WTC11 (cell line): ENCODE measurements around the gene PHLDB3. TPM values are rescaled to one million over a fixed set of nuclear protein-coding genes. Genes with fewer than 3 reads are reported as not detected.
A peak's percentile ranks its signal among the peaks of the same experiment; 100 is the strongest.
"Not testable (repeated sequence)": the region's sequence is repeated elsewhere in the genome, so short reads cannot be mapped to it uniquely, and the experiment has no call there.

Experiments
- ATAC-seq: fragments of 200-7000 bp; cut with Tn5 transposase; 2 replicates; pipeline ENCODE4 v1.10.0; 2021; ENCODE audit warnings: mild to moderate bottlenecking, moderate library complexity
- CTCF ChIA-PET: fragments of 300-600 bp; sonication (Branson Sonifier 250); formaldehyde crosslinking; loops from one replicate; lab custom pipeline; 2021; ENCODE audit warnings: antibody characterized with exemption; lab: Charles Lee
- POLR2A ChIA-PET: fragments of 350-600 bp; sonication (Branson Sonifier 250); formaldehyde crosslinking; loops from one replicate; lab custom pipeline; 2021; ENCODE audit warnings: antibody characterized with exemption; lab: Charles Lee
- DNase-seq: peaks from one replicate; pipeline ENCODE4 v3.0.0; 2021; ENCODE audit warnings: low spot score
- H3K27ac Mint-ChIP-seq: 2 replicates; pipeline ENCODE4 v1.8.0; 2021; ENCODE audit warnings: mixed read lengths
- H3K27me3 Mint-ChIP-seq: 2 replicates; pipeline ENCODE4 v1.8.0; 2021; ENCODE audit warnings: low read depth, mild to moderate bottlenecking, moderate library complexity, mixed read lengths
- H3K36me3 Mint-ChIP-seq: 2 replicates; pipeline ENCODE4 v1.8.0; 2021; ENCODE audit warnings: mixed read lengths
- H3K4me1 Mint-ChIP-seq: 2 replicates; pipeline ENCODE4 v1.8.0; 2022; ENCODE audit warnings: mixed read lengths
- H3K4me3 Mint-ChIP-seq: 2 replicates; pipeline ENCODE4 v1.8.0; 2021; ENCODE audit warnings: mild to moderate bottlenecking, moderate library complexity, mixed read lengths
- H3K9me3 Mint-ChIP-seq: 2 replicates; pipeline ENCODE4 v1.8.0; 2021; ENCODE audit warnings: mixed read lengths
- FOXK1 ChIP-seq: sonication (generic); formaldehyde crosslinking; IDR thresholded peaks from 2 replicates; pipeline ENCODE4 v1.8.0; 2022; ENCODE audit warnings: mild to moderate bottlenecking, moderate library complexity, missing genetic modification reagents
- FOXP1 ChIP-seq: sonication (generic); formaldehyde crosslinking; IDR thresholded peaks from 2 replicates; pipeline ENCODE4 v1.8.0; 2022; ENCODE audit warnings: missing genetic modification reagents, mild to moderate bottlenecking, moderate library complexity, borderline replicate concordance
- GABPB1 ChIP-seq: sonication (generic); formaldehyde crosslinking; IDR thresholded peaks from 2 replicates; pipeline ENCODE4 v1.8.1; 2023; ENCODE audit warnings: mild to moderate bottlenecking, missing genetic modification reagents
- GRHL2 ChIP-seq: fragments of 250-450 bp; sonication (Bioruptor Pico); IDR thresholded peaks from 2 replicates; pipeline ENCODE4 v1.8.0; 2022; ENCODE audit warnings: mild to moderate bottlenecking, moderate library complexity; ENCODE audit not compliant: insufficient replicate concordance, severe bottlenecking
- JAZF1 ChIP-seq: fragments of 250-450 bp; sonication (Bioruptor Pico); IDR thresholded peaks from 2 replicates; pipeline ENCODE4 v1.9.0; 2021; ENCODE audit warnings: moderate library complexity, mild to moderate bottlenecking, inconsistent platforms
- NFATC4 ChIP-seq: fragments of 250-450 bp; sonication (Bioruptor Pico); IDR thresholded peaks from 2 replicates; pipeline ENCODE4 v1.9.0; 2021; ENCODE audit warnings: mild to moderate bottlenecking
- SP1 ChIP-seq: sonication (generic); formaldehyde crosslinking; conservative IDR thresholded peaks from 2 replicates; pipeline ENCODE4 v1.8.1; 2022; ENCODE audit warnings: missing genetic modification reagents
- TEAD1 ChIP-seq: sonication (generic); formaldehyde crosslinking; IDR thresholded peaks from 2 replicates; pipeline ENCODE4 v1.8.0; 2022; ENCODE audit warnings: mild to moderate bottlenecking, missing genetic modification reagents
- ZNF396 ChIP-seq: fragments of 250-450 bp; sonication (Bioruptor Pico); IDR thresholded peaks from 2 replicates; pipeline ENCODE4 v1.8.0; 2021; ENCODE audit warnings: mild to moderate bottlenecking, moderate library complexity, borderline replicate concordance
- total RNA-seq: library from RNA; stranded (reverse); gene quantifications from 3 replicates; pipeline ENCODE4 v1.2.3, GENCODE V29; 2021
- TF ChIP-seq, protein P1 (sequence below): fragments of 250-450 bp; sonication (Bioruptor Pico); conservative IDR thresholded peaks from 2 replicates; pipeline ENCODE4 v1.9.0; 2021; ENCODE audit warnings: mild to moderate bottlenecking
- TF ChIP-seq, protein P2 (sequence below): sonication (generic); formaldehyde crosslinking; IDR thresholded peaks from 2 replicates; pipeline ENCODE4 v1.8.1; 2023; ENCODE audit warnings: mild to moderate bottlenecking, missing genetic modification reagents
- TF ChIP-seq, protein P3 (sequence below): sonication (generic); formaldehyde crosslinking; IDR thresholded peaks from 2 replicates; pipeline ENCODE4 v1.8.0; 2022; ENCODE audit warnings: mild to moderate bottlenecking, missing genetic modification reagents
- TF ChIP-seq, protein P4 (sequence below): sonication (generic); formaldehyde crosslinking; IDR thresholded peaks from 2 replicates; pipeline ENCODE4 v1.8.1; 2023; ENCODE audit warnings: mild to moderate bottlenecking, missing genetic modification reagents, borderline replicate concordance
- TF ChIP-seq, protein P5 (sequence below): sonication (generic); formaldehyde crosslinking; IDR thresholded peaks from 2 replicates; pipeline ENCODE4 v1.8.0; 2022; ENCODE audit warnings: mild to moderate bottlenecking, missing genetic modification reagents

The PHLDB3 gene
- total RNA-seq, 1 experiment from 2014 or later: 14.6 TPM

DNA sequence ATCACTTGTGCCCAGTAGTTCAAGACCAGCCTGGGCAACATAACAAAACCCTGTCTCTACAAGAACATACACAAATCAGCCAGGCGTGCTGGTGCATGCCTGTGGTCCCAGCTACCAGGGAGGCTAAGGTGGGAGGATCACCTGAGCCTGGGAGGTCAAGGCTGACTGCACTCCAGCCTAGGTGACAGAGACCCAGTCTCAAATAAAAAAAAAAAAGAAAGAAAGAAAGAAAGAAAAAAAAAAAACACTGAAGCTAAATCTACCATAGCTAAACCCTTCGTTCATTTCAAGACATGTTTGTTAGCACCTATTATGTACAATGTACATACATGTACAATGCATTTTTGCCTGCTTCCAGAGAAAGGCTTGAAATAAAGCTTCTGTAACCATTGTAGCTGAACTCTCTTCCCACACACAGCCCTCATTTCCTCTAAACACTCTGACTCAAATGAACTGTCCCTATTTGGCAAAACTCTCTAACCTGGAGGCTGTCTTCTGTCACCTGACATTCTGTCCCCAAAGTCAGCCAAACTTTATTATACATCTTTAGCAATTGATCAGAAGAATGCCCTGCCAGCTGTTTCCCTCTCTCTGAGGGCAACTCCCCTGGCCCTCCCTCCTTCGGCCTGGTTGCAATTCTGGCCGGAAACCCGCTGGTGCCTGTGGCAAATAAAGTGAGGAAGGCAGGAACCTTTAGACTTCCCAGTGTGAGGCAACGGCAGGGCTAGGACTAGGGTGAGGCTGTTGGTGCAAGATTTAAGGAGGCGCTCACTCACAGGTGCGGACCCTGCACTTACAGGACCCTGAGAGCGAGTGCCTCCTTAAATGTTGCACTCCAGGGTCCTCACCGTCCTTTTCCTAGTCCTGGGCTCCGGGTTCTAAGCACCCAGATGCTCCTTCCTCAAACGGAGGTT lies 20.6 kb upstream of the PHLDB3 start:
- Mint-ChIP-seq H3K27ac (peak overlapping the region; percentile 67), H3K36me3 (no peaks in the 10 kb centered on the region), H3K4me3 (peak overlapping the region; percentile 84), H3K4me1 (peaks cover 14% of the 10 kb centered on the region), H3K9me3 (no peaks in the 10 kb centered on the region), H3K27me3 (peaks cover 37% of the 10 kb centered on the region)
- ChIA-PET POLR2A (no interaction called here), CTCF (interaction anchor here (0.5 to 4.9 kb wide), 8 partner anchors 10 to 143 kb away, joined by 3 to 25 read pairs (median 8); partner anchors contain the start of genes IRGQ and PHLDB3)
- DNase-seq: peak; percentile 62
- TF ChIP-seq, protein P1, sequence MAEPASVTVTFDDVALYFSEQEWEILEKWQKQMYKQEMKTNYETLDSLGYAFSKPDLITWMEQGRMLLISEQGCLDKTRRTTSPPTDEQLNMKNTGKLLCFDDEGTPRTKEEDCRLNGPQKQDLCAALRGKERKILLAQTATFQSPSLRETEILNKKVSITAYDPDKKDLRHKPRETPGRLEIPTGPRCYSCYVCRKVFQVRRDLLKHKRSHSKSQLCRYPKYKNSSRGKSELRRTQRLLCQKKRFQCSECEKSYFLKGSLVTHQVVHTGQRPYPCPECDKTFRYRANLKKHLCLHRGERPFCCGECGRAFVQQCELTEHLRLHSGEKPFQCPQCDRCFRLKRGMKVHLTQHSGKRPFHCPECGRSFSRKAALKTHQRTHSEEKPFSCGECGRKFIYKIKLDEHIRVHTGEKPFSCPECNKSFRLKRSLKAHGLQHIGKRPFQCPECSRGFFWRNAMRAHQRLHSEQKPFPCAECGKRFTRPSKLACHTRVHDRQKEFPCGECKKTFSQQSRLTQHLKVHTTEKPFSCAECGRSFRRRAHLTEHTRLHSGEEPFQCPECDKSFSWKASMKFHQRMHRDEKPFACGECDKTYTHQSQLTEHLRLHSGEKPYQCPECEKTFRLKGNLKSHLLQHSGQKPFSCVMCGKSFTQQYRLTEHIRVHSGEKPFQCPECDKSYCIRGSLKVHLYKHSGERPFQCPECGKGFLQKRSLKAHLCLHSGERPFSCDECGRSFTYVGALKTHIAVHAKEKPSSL: no peak
- TF ChIP-seq SP1 (CRISPR knock-in tag): peak; percentile 42; the same call in 1 of the 2 replicates
- TF ChIP-seq FOXK1 (CRISPR knock-in tag): 0 out of 2 replicates have a peak, but pooled peaks have one; percentile 21
- TF ChIP-seq, protein P2, sequence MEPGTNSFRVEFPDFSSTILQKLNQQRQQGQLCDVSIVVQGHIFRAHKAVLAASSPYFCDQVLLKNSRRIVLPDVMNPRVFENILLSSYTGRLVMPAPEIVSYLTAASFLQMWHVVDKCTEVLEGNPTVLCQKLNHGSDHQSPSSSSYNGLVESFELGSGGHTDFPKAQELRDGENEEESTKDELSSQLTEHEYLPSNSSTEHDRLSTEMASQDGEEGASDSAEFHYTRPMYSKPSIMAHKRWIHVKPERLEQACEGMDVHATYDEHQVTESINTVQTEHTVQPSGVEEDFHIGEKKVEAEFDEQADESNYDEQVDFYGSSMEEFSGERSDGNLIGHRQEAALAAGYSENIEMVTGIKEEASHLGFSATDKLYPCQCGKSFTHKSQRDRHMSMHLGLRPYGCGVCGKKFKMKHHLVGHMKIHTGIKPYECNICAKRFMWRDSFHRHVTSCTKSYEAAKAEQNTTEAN (CRISPR knock-in tag): peak; percentile 68; the same call in 1 of the 2 replicates
- peak; percentile 67; the same call in 1 of the 2 replicates for TF ChIP-seq GABPB1
- TF ChIP-seq, protein P3, sequence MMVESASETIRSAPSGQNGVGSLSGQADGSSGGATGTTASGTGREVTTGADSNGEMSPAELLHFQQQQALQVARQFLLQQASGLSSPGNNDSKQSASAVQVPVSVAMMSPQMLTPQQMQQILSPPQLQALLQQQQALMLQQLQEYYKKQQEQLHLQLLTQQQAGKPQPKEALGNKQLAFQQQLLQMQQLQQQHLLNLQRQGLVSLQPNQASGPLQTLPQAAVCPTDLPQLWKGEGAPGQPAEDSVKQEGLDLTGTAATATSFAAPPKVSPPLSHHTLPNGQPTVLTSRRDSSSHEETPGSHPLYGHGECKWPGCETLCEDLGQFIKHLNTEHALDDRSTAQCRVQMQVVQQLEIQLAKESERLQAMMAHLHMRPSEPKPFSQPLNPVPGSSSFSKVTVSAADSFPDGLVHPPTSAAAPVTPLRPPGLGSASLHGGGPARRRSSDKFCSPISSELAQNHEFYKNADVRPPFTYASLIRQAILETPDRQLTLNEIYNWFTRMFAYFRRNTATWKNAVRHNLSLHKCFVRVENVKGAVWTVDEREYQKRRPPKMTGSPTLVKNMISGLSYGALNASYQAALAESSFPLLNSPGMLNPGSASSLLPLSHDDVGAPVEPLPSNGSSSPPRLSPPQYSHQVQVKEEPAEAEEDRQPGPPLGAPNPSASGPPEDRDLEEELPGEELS (CRISPR knock-in tag): no peak
- 0 out of 2 replicates have a peak, but pooled peaks have one; percentile 25 for TF ChIP-seq FOXP1 (CRISPR knock-in tag)
- TF ChIP-seq GRHL2: no peak
- peak; percentile 73 for ATAC-seq

DNA sequence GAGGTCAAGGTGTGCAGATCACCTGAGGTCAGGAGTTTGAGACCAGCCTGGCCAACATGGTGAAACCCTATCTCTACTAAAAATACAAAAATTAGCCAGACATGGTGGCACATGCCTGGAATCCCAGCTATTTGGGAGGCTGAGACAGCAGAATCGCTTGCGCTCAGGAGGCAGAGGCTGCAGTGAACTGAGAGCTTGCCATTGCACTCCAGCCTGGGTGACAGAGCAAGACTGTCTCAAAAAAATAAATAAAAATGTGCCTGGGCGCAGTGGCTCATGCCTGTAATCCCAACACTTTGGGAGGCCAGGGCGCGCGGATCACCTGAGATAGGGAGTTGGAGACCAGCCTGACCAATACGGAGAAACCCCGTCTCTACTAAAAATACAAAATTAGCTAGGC lies 19.1 kb upstream of the PHLDB3 start:
- not testable (repeated sequence) for ATAC-seq, H3K36me3 Mint-ChIP-seq, H3K9me3 Mint-ChIP-seq, DNase-seq, H3K27ac Mint-ChIP-seq, H3K4me3 Mint-ChIP-seq
- Mint-ChIP-seq H3K4me1 (peaks cover 17% of the 10 kb centered on the region), H3K27me3 (peaks cover 27% of the 10 kb centered on the region)
- CTCF ChIA-PET: interaction anchor here (1.3 to 7.5 kb wide), 4 partner anchors 9 to 77 kb away, joined by 4 to 245 read pairs (median 14); partner anchors contain the start of gene ZNF575
- POLR2A ChIA-PET: interaction anchor here (0.6 kb wide), 1 partner anchor 92 kb away, joined by 3 read pairs; no protein-coding TSS in a partner anchor

DNA sequence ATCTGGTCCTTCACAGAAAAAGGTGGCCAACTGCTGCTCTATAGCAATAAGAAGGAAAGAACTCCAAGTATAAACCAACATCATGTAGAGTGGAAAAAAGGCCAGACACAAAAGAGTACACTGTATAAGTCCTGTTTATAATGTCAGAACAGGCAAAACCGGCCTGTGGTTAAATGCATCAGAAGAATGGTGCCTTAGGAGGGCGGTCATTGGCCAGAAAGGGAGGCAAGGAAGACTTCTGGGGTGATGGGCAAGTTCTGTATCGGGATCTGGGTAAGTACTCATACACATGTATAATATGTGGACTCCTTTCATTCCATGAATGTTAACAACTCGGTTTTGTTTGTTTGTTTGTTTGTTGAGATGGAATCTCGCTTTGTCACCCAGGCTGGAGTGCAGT lies 18.4 kb upstream of the PHLDB3 start:
- CTCF ChIA-PET: interaction anchor here (1.3 to 7.5 kb wide), 4 partner anchors 10 to 76 kb away, joined by 4 to 245 read pairs (median 14); partner anchors contain the start of gene ZNF575
- POLR2A ChIA-PET: interaction anchor here (0.6 kb wide), 1 partner anchor 91 kb away, joined by 3 read pairs; no protein-coding TSS in a partner anchor
- no peaks in the 10 kb centered on the region for H3K36me3 Mint-ChIP-seq
- DNase-seq (no peak), ATAC-seq (no peak)
- H3K9me3 Mint-ChIP-seq: no peaks in the 10 kb centered on the region
- no peak overlapping the region for H3K4me3 Mint-ChIP-seq
- no peak overlapping the region for H3K27ac Mint-ChIP-seq
- peaks cover 19% of the 10 kb centered on the region for H3K27me3 Mint-ChIP-seq
- H3K4me1 Mint-ChIP-seq: peaks cover 17% of the 10 kb centered on the region
- TF ChIP-seq TEAD1 (no peak), ZNF396 (CRISPR knock-in tag) (no peak), GABPB1 (no peak), NFATC4 (CRISPR knock-in tag) (no peak), FOXP1 (CRISPR knock-in tag) (no peak), JAZF1 (CRISPR knock-in tag) (no peak)
- TF ChIP-seq, protein P4, sequence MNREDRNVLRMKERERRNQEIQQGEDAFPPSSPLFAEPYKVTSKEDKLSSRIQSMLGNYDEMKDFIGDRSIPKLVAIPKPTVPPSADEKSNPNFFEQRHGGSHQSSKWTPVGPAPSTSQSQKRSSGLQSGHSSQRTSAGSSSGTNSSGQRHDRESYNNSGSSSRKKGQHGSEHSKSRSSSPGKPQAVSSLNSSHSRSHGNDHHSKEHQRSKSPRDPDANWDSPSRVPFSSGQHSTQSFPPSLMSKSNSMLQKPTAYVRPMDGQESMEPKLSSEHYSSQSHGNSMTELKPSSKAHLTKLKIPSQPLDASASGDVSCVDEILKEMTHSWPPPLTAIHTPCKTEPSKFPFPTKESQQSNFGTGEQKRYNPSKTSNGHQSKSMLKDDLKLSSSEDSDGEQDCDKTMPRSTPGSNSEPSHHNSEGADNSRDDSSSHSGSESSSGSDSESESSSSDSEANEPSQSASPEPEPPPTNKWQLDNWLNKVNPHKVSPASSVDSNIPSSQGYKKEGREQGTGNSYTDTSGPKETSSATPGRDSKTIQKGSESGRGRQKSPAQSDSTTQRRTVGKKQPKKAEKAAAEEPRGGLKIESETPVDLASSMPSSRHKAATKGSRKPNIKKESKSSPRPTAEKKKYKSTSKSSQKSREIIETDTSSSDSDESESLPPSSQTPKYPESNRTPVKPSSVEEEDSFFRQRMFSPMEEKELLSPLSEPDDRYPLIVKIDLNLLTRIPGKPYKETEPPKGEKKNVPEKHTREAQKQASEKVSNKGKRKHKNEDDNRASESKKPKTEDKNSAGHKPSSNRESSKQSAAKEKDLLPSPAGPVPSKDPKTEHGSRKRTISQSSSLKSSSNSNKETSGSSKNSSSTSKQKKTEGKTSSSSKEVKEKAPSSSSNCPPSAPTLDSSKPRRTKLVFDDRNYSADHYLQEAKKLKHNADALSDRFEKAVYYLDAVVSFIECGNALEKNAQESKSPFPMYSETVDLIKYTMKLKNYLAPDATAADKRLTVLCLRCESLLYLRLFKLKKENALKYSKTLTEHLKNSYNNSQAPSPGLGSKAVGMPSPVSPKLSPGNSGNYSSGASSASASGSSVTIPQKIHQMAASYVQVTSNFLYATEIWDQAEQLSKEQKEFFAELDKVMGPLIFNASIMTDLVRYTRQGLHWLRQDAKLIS: no peak
- TF ChIP-seq, protein P5, sequence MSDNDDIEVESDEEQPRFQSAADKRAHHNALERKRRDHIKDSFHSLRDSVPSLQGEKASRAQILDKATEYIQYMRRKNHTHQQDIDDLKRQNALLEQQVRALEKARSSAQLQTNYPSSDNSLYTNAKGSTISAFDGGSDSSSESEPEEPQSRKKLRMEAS (CRISPR knock-in tag): no peak
